Astrocyte (in vitro differentiated cells and primary cell): ENCODE results near the gene KCTD11. TPM values are rescaled to one million over a fixed set of nuclear protein-coding genes. Genes with fewer than 3 reads are reported as not detected.

ENCODE experiments used
- DNase-seq: peaks from one replicate; pipeline ENCODE4 v3.0.0-alpha.2; 2010; ENCODE audit warnings: low read depth
- FAIRE-seq: peaks from 2 replicates; lab custom pipeline; 2011; peaks lifted over from hg19 to GRCh38; lab: Jason Lieb, UNC
- H2AFZ ChIP-seq: 2 replicates; pipeline ENCODE4 v1.6.0; 2012; ENCODE audit warnings: low read depth, low read length, inconsistent platforms
- H3K27ac ChIP-seq: 2 replicates; pipeline ENCODE4 v1.5.1; 2011; ENCODE audit warnings: low read depth, low read length, inconsistent platforms
- H3K27me3 ChIP-seq: 2 replicates; pipeline ENCODE4 v1.6.0; 2011; ENCODE audit warnings: low read length, inconsistent platforms; ENCODE audit not compliant: insufficient read depth
- H3K36me3 ChIP-seq: 2 replicates; pipeline ENCODE4 v1.5.1; 2011; ENCODE audit warnings: low read length, inconsistent platforms; ENCODE audit not compliant: insufficient read depth
- H3K4me1 ChIP-seq: 2 replicates; pipeline ENCODE4 v1.5.1; 2011; ENCODE audit warnings: low read length, inconsistent platforms; ENCODE audit not compliant: insufficient read depth
- H3K4me2 ChIP-seq: 2 replicates; pipeline ENCODE4 v1.6.0; 2012; ENCODE audit warnings: low read length, inconsistent platforms
- H3K4me3 ChIP-seq: 2 replicates; pipeline ENCODE4 v1.5.1; 2011; ENCODE audit warnings: low read depth, mild to moderate bottlenecking, low read length, inconsistent platforms; ENCODE audit not compliant: insufficient read depth
- H3K79me2 ChIP-seq: 2 replicates; pipeline ENCODE4 v1.6.0; 2012; ENCODE audit warnings: mild to moderate bottlenecking, low read length, inconsistent platforms; ENCODE audit not compliant: insufficient read depth
- H3K9ac ChIP-seq: 2 replicates; pipeline ENCODE4 v1.6.0; 2012; ENCODE audit warnings: mild to moderate bottlenecking, low read length, inconsistent platforms
- H3K9me3 ChIP-seq: 2 replicates; pipeline ENCODE4 v1.5.1; 2012; ENCODE audit warnings: low read depth, mild to moderate bottlenecking, low read length, inconsistent platforms; ENCODE audit not compliant: insufficient read depth
- H4K20me1 ChIP-seq: 2 replicates; pipeline ENCODE4 v1.6.0; 2012; ENCODE audit warnings: low read length, inconsistent platforms; ENCODE audit not compliant: insufficient read depth
- H3K27ac Mint-ChIP-seq: one replicate; pipeline ENCODE4 v1.8.0; 2021; ENCODE audit warnings: mild to moderate bottlenecking, mixed read lengths; ENCODE audit not compliant: unreplicated experiment
- H3K27me3 Mint-ChIP-seq: one replicate; pipeline ENCODE4 v1.8.0; 2021; ENCODE audit warnings: low read depth, mixed read lengths; ENCODE audit not compliant: unreplicated experiment
- H3K36me3 Mint-ChIP-seq: one replicate; pipeline ENCODE4 v1.8.0; 2021; ENCODE audit warnings: low read depth, mixed read lengths; ENCODE audit not compliant: unreplicated experiment
- H3K4me1 Mint-ChIP-seq: one replicate; pipeline ENCODE4 v1.8.0; 2021; ENCODE audit warnings: low read depth, mixed read lengths; ENCODE audit not compliant: unreplicated experiment
- H3K4me3 Mint-ChIP-seq: one replicate; pipeline ENCODE4 v1.8.0; 2021; ENCODE audit warnings: mild to moderate bottlenecking, moderate library complexity, mixed read lengths; ENCODE audit not compliant: unreplicated experiment
- H3K9me3 Mint-ChIP-seq: one replicate; pipeline ENCODE4 v1.8.0; 2021; ENCODE audit warnings: mild to moderate bottlenecking, mixed read lengths; ENCODE audit not compliant: unreplicated experiment
- EZH2 ChIP-seq: IDR thresholded peaks from 2 replicates; pipeline ENCODE4 v1.6.1; 2012; ENCODE audit warnings: mild to moderate bottlenecking, low read length, inconsistent platforms; ENCODE audit not compliant: insufficient read depth
- total RNA-seq: library from RNA; stranded (reverse); gene quantifications from 2 replicates; pipeline ENCODE4 v1.2.1, GENCODE V29; 2021
- TF ChIP-seq, protein P1 (sequence below): IDR thresholded peaks from 2 replicates; pipeline ENCODE4 v1.5.1; 2011; ENCODE audit warnings: low read depth, mild to moderate bottlenecking, inconsistent platforms, low read length, moderate library complexity; ENCODE audit not compliant: insufficient read depth

KCTD11 gene
- total RNA-seq, 1 donor from 2014 or later: 31.6 TPM

DNA sequence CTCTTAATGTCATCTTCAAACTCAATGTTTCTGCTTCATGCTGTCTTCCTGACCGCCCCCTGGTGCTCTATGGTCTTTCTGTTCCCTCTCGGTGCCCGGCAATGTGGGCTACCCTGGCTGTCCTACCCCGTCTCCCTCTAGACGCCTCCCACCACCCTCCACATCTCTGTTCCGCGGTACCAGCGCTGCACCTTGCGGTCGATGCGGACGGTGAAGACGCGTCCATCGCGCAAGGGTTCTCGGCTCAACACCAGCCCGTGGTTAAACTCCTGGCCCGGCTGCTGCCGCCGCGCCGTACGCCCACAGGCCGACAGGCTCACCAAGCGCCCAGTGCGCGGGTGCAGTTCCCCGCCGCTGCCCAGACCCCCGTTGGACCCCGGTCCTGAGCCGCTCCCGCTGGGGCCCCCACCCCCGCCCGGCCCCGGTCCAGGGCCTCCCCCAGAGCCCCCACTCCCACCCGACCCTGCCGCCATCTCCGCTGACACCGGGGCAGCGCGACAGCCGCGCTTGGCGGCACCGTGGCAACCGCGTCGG, 23.1 kb upstream of the KCTD11 start, which contains the start of gene NEURL4:
NEURL4 (minus strand) TSS at position 496 of the 534 bp plus-strand sequence; CDS start at position 473, 23 bp downstream.
- Mint-ChIP-seq H3K9me3 (no peaks in the 10 kb centered on the region), H3K36me3 (peaks cover 6% of the 10 kb centered on the region), H3K4me1 (peaks cover 10% of the 10 kb centered on the region), H3K27ac (peak within 1 kb of the TSS; percentile 96), H3K27me3 (no peaks in the 10 kb centered on the region), H3K4me3 (peak within 1 kb of the TSS; percentile 95)
- FAIRE-seq: no peak
- Histone ChIP-seq H3K9me3 (no peaks in the 10 kb centered on the region), H3K4me3 (peak within 1 kb of the TSS; percentile 97), H3K27me3 (no peaks in the 10 kb centered on the region), H3K4me2 (peak within 1 kb of the TSS; percentile 98), H3K79me2 (peaks cover 29% of the 10 kb centered on the region), H3K9ac (peak within 1 kb of the TSS; percentile 88), H3K36me3 (peaks cover 2% of the 10 kb centered on the region), H2AFZ (peak within 1 kb of the TSS; percentile 97), H4K20me1 (peaks cover 9% of the 10 kb centered on the region), H3K4me1 (peaks cover 8% of the 10 kb centered on the region), H3K27ac (peak within 1 kb of the TSS; percentile 79)
- DNase-seq: no peak
- no peak for TF ChIP-seq EZH2
- TF ChIP-seq, protein P1, sequence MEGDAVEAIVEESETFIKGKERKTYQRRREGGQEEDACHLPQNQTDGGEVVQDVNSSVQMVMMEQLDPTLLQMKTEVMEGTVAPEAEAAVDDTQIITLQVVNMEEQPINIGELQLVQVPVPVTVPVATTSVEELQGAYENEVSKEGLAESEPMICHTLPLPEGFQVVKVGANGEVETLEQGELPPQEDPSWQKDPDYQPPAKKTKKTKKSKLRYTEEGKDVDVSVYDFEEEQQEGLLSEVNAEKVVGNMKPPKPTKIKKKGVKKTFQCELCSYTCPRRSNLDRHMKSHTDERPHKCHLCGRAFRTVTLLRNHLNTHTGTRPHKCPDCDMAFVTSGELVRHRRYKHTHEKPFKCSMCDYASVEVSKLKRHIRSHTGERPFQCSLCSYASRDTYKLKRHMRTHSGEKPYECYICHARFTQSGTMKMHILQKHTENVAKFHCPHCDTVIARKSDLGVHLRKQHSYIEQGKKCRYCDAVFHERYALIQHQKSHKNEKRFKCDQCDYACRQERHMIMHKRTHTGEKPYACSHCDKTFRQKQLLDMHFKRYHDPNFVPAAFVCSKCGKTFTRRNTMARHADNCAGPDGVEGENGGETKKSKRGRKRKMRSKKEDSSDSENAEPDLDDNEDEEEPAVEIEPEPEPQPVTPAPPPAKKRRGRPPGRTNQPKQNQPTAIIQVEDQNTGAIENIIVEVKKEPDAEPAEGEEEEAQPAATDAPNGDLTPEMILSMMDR: no peak

DNA sequence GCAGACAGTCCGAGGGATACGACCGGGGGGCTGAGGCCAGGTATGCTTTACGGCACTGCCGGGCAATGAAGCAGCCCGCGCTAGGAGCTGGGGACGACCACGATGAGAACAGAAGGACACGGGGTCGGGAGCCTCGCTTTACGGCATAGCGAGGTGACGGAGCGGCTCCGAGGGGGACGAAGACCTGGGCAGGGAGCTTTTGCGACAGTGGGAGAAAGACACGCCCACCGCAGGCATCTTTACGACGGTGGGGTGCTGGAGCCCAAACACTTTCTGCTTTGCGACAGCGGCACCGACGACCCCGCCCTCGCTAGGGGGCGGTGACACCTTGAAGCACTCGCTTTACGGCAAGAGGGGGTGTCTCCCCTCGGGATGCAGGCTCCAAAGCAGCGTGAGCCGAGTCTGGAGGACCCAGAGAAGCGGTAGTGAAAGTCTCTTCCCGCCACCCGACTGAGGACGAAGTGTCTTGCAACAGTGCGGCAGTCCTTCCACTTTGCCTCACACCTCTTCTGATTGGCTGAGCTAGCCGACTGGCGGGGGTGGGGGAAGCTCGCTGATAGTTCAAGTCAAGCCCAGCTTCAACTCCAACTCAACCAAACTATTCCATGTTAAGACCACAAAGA, 22.5 kb upstream of the KCTD11 start:
- H3K27me3 ChIP-seq: no peaks in the 10 kb centered on the region
- peak overlapping the region; percentile 97 for H2AFZ ChIP-seq
- peak overlapping the region; percentile 89 for H3K4me3 Mint-ChIP-seq
- H3K79me2 ChIP-seq: peaks cover 29% of the 10 kb centered on the region
- no peaks in the 10 kb centered on the region for H3K9me3 Mint-ChIP-seq
- FAIRE-seq (peak; percentile 88), DNase-seq (peak; percentile 100)
- H3K9me3 ChIP-seq: no peaks in the 10 kb centered on the region
- H4K20me1 ChIP-seq: peaks cover 6% of the 10 kb centered on the region
- H3K9ac ChIP-seq: peak overlapping the region; percentile 88
- peaks cover 2% of the 10 kb centered on the region for H3K36me3 Mint-ChIP-seq
- H3K4me1 Mint-ChIP-seq: peaks cover 10% of the 10 kb centered on the region
- peak overlapping the region; percentile 96 for H3K27ac Mint-ChIP-seq
- H3K4me3 ChIP-seq: peak overlapping the region; percentile 97
- peaks cover 2% of the 10 kb centered on the region for H3K36me3 ChIP-seq
- H3K27me3 Mint-ChIP-seq: no peaks in the 10 kb centered on the region
- H3K4me1 ChIP-seq: peaks cover 8% of the 10 kb centered on the region
- peak overlapping the region; percentile 98 for H3K4me2 ChIP-seq
- peak overlapping the region; percentile 79 for H3K27ac ChIP-seq
- TF ChIP-seq EZH2: no peak
- TF ChIP-seq, protein P1: no peak
